ENCODE data around the gene HSPA8. TPM values are rescaled to one million over a fixed set of nuclear protein-coding genes. Genes with fewer than 3 reads are reported as not detected.

HSPA8 gene
- total and polyA plus RNA-seq, 4 experiments from 2014 or later = 809 to 1,778 (median 1,237) TPM

GRCh38 chr11:123020968-123021367 is 41.0 kb downstream of the HSPA8 start:
- Mint-ChIP-seq H3K9me3 (peaks cover 0 to 1% (median 0%) of the 10 kb centered on the region in 8 donors), H3K4me3 (no peak overlapping the region), H3K36me3 (no peaks in the 10 kb centered on the region), H3K27me3 (peaks cover 3 to 4% of the 10 kb centered on the region in 2 donors), H3K4me1 (peaks cover 5 to 8% (median 8%) of the 10 kb centered on the region in 4 donors), H3K27ac (no peak overlapping the region)
- Histone ChIP-seq H3K36me3 (ENCODE audit: insufficient read depth, low read length) (no peaks in the 10 kb centered on the region), H3K9me3 (ENCODE audit: control insufficient read depth in 1 of 2, low read length in 2 of 2) (no peaks in the 10 kb centered on the region), H3K4me1 (ENCODE audit: insufficient read depth, low read length) (peaks cover 8% of the 10 kb centered on the region), H3K27me3 (ENCODE audit: insufficient read depth, low read length) (no peaks in the 10 kb centered on the region), H3K4me3 (ENCODE audit: low read length in 2 of 2) (no peak overlapping the region), H3K27ac (ENCODE audit: low read depth, low read length) (no peak overlapping the region)
- ChIA-PET POLR2A (ENCODE audit: partially characterized antibody) (interaction anchor here (0.9 kb wide), 1 partner anchor 41 kb away, joined by 4 read pairs; the partner anchor contains the start of gene HSPA8), CTCF (ENCODE audit: partially characterized antibody) (interaction anchor here (0.7 to 12.1 kb wide), 21 partner anchors 8 to 1742 kb away, joined by 3 to 193 read pairs (median 4); no protein-coding TSS in a partner anchor)
- intact Hi-C loops (cut with micrococcal nuclease) = no loop called here
- peak in 4 of 5 donors; percentile 21 to 34 (median 26) for DNase-seq

GRCh38 chr11:123018702-123019101 is 43.2 kb downstream of the HSPA8 start:
- DNase-seq = no peak
- intact Hi-C loops (cut with micrococcal nuclease) = no loop called here

GRCh38 chr11:123011510-123011909 is 50.4 kb downstream of the HSPA8 start:
- intact Hi-C loops (cut with micrococcal nuclease) = no loop called here
- Mint-ChIP-seq H3K4me1 (no peaks in the 10 kb centered on the region), H3K27me3 (peaks cover 1 to 11% of the 10 kb centered on the region in 2 donors), H3K4me3 (no peak overlapping the region), H3K9me3 (peaks cover 0 to 1% (median 0%) of the 10 kb centered on the region in 8 donors), H3K36me3 (no peaks in the 10 kb centered on the region), H3K27ac (no peak overlapping the region)
- CTCF ChIA-PET (ENCODE audit: partially characterized antibody) = interaction anchor here (1.1 to 1.8 kb wide), 2 partner anchors 10 to 11 kb away, joined by 3 to 7 read pairs; no protein-coding TSS in a partner anchor
- H3K4me1 ChIP-seq (ENCODE audit: insufficient read depth, low read length) = no peaks in the 10 kb centered on the region
- no peak overlapping the region for H3K4me3 ChIP-seq (ENCODE audit: low read length in 2 of 2)
- no peaks in the 10 kb centered on the region for H3K9me3 ChIP-seq (ENCODE audit: control insufficient read depth in 1 of 2, low read length in 2 of 2)
- no peak overlapping the region for H3K27ac ChIP-seq (ENCODE audit: low read depth, low read length)
- no peaks in the 10 kb centered on the region for H3K36me3 ChIP-seq (ENCODE audit: insufficient read depth, low read length)
- no peak for DNase-seq
- POLR2A ChIA-PET (ENCODE audit: partially characterized antibody) = no interaction called here
- H3K27me3 ChIP-seq (ENCODE audit: insufficient read depth, low read length) = no peaks in the 10 kb centered on the region

More at GRCh38 chr11:123018702-123019101, 43.2 kb downstream of the HSPA8 start:
- Mint-ChIP-seq H3K27me3 (peaks cover 2 to 6% of the 10 kb centered on the region in 2 donors), H3K4me1 (peaks cover 5 to 8% (median 8%) of the 10 kb centered on the region in 4 donors), H3K36me3 (no peaks in the 10 kb centered on the region), H3K27ac (no peak overlapping the region), H3K9me3 (peaks cover 0 to 1% (median 0%) of the 10 kb centered on the region in 8 donors), H3K4me3 (no peak overlapping the region)
- no peaks in the 10 kb centered on the region for H3K36me3 ChIP-seq (ENCODE audit: insufficient read depth, low read length)
- POLR2A ChIA-PET (ENCODE audit: partially characterized antibody) = no interaction called here
- H3K27me3 ChIP-seq (ENCODE audit: insufficient read depth, low read length) = no peaks in the 10 kb centered on the region
- H3K4me3 ChIP-seq (ENCODE audit: low read length in 2 of 2) = no peak overlapping the region
- no peaks in the 10 kb centered on the region for H3K9me3 ChIP-seq (ENCODE audit: control insufficient read depth in 1 of 2, low read length in 2 of 2)
- H3K27ac ChIP-seq (ENCODE audit: low read depth, low read length) = no peak overlapping the region
- CTCF ChIA-PET (ENCODE audit: partially characterized antibody) = interaction anchor here (0.7 to 12.1 kb wide), 3 partner anchors 36 to 153 kb away, joined by 3 to 193 read pairs (median 99); no protein-coding TSS in a partner anchor
- H3K4me1 ChIP-seq (ENCODE audit: insufficient read depth, low read length) = peaks cover 8% of the 10 kb centered on the region

Other genes with a start within 250 kb of the HSPA8 start
- gene CRTAM, start 223.6 kb downstream of the HSPA8 start, total RNA-seq = under 1 TPM; 0.38 to 0.44 TPM
- gene CRTAM, start 223.6 kb downstream of the HSPA8 start, polyA plus RNA-seq = 1 to 10 TPM in 1 of 2 donors, under 1 TPM in 1; 0.30 to 2.1 TPM
- gene JHY, start 179.4 kb downstream of the HSPA8 start, total RNA-seq = 1 to 10 TPM; 5.4 TPM
- 1 to 10 TPM; 1.5 to 3.9 TPM for gene JHY, start 179.4 kb downstream of the HSPA8 start, polyA plus RNA-seq
- gene BSX, start 80.3 kb downstream of the HSPA8 start, total RNA-seq = not detected
- not detected for gene BSX, start 80.3 kb downstream of the HSPA8 start, polyA plus RNA-seq
- under 1 TPM; 0.50 to 0.55 TPM for gene CLMP, start 133.1 kb upstream of the HSPA8 start, total RNA-seq
- under 1 TPM; 0.41 to 0.97 TPM for gene CLMP, start 133.1 kb upstream of the HSPA8 start, polyA plus RNA-seq

All from CD4-positive, alpha-beta memory T cell (primary cell).